Kidney (tissue), 14 donors: Measurements from ENCODE around the gene CLDN8. TPM values are rescaled to one million over a fixed set of nuclear protein-coding genes. Genes with fewer than 3 reads are reported as not detected.

Source experiments
- DNase-seq, 5 donors: peaks; one replicate each; pipeline ENCODE4 v3.0.0-alpha.2; 2013 to 2020
- FAIRE-seq: peaks from 2 replicates; lab custom pipeline; 2012; peaks lifted over from hg19 to GRCh38; lab: Jason Lieb, UNC
- H3K27ac ChIP-seq, 2 donors: one replicate each; pipeline ENCODE4 v1.7.0; 2013; ENCODE audit warnings: low read depth in 2 of 2, low read length in 2 of 2, inconsistent platforms in 1 of 2
- H3K27me3 ChIP-seq: one replicate; pipeline ENCODE4 v1.7.1; 2013; ENCODE audit warnings: low read length, inconsistent platforms; ENCODE audit not compliant: control insufficient read depth, insufficient read depth
- H3K36me3 ChIP-seq, 3 donors: one replicate each; pipeline versions ENCODE4 v1.7.0 to v1.7.1; 2013; ENCODE audit warnings: low read length in 3 of 3, control low read depth in 1 of 3, inconsistent platforms in 1 of 3; ENCODE audit not compliant: insufficient read depth in 3 of 3, control insufficient read depth in 2 of 3
- H3K4me1 ChIP-seq, 3 donors: one replicate each; pipeline versions ENCODE4 v1.7.0 to v1.7.1; 2013; ENCODE audit warnings: low read length in 3 of 3, inconsistent platforms in 1 of 3, low read depth in 1 of 3; ENCODE audit not compliant: control insufficient read depth in 2 of 3, insufficient read depth in 2 of 3
- H3K4me3 ChIP-seq, 3 donors: one replicate each; pipeline versions ENCODE4 v1.7.0 to v1.8.1; 2013; ENCODE audit warnings: low read length in 3 of 3, control low read depth in 1 of 3, inconsistent platforms in 1 of 3
- H3K9ac ChIP-seq, 3 donors: one replicate each; pipeline versions ENCODE4 v1.7.0 to v1.7.1; 2013; ENCODE audit warnings: low read length in 3 of 3, control low read depth in 1 of 3, inconsistent platforms in 1 of 3
- H3K9me3 ChIP-seq, 3 donors: one replicate each; pipeline versions ENCODE4 v1.7.0 to v1.7.1; 2013; ENCODE audit warnings: low read length in 3 of 3, control low read depth in 1 of 3, inconsistent platforms in 1 of 3; ENCODE audit not compliant: control insufficient read depth in 2 of 3, insufficient read depth in 1 of 3
- CTCF ChIP-seq: IDR thresholded peaks from 3 replicates; pipeline ENCODE4 v1.5.1; 2012; ENCODE audit warnings: mild to moderate bottlenecking, moderate library complexity, borderline replicate concordance; ENCODE audit not compliant: insufficient read depth; ENCODE audit errors: extremely low read depth
- intact Hi-C: fragments of 100-400 bp; cut with DNase I; formaldehyde crosslinking; loops from one replicate; pipeline ENCODE4 v1.11.1; 2022
- polyA plus RNA-seq: library from polyadenylated mRNA; stranded (reverse); fragments of 350-450 nt; fragmentation: Illumina TruSeq; extraction: RNeasy Lipid Tissue Mini Kit (QIAGEN cat#74804); gene quantifications from one replicate; pipeline ENCODE4 v1.2.3, GENCODE V29; 2014; ENCODE audit warnings: low read depth, low replicate concordance; ENCODE audit not compliant: insufficient read depth
- total RNA-seq: library from RNA; stranded (reverse); fragmentation: NEBNext Ultra II Directional; extraction: Animal tissue kit (Norgen Biotek cat#: 25700); gene quantifications from one replicate; pipeline ENCODE4 v1.2.1, GENCODE V29; 2021
- donor health status: control.
- donor health status: control.
- donor health status: control.
- donor health status: control.
- donor health status: control.
- donor health status: DM: yes; HTN: yes; CAD: no.
- donor health status: Normal renal cell carcinoma (clear cell type).

CLDN8 gene
- total and polyA plus RNA-seq, 2 donors from 2014 or later = 7.1 to 86.8 TPM

- H3K27ac ChIP-seq = peak overlapping the region; percentile 5 to 48
- H3K36me3 ChIP-seq = no peaks in the 10 kb centered on the region
- H3K9me3 ChIP-seq = no peaks in the 10 kb centered on the region
- no peaks in the 10 kb centered on the region for H3K27me3 ChIP-seq
- no peak for DNase-seq
- H3K4me1 ChIP-seq = no peaks in the 10 kb centered on the region
- FAIRE-seq = no peak
- no peak overlapping the region for H3K4me3 ChIP-seq
- H3K9ac ChIP-seq = no peak overlapping the region
- no peak for TF ChIP-seq CTCF
- intact Hi-C loops = no loop called here
These were observed 7.7 kb upstream of the CLDN8 start for GRCh38 chr21:30223596-30223995.

GRCh38 chr21:30222724-30223123 lies 6.8 kb upstream of the CLDN8 start:
- Histone ChIP-seq H3K4me3 (no peak overlapping the region), H3K9me3 (no peaks in the 10 kb centered on the region), H3K27ac (no peak overlapping the region), H3K27me3 (no peaks in the 10 kb centered on the region), H3K4me1 (no peaks in the 10 kb centered on the region), H3K9ac (no peak overlapping the region), H3K36me3 (no peaks in the 10 kb centered on the region)
- no peak for TF ChIP-seq CTCF
- DNase-seq (no peak), FAIRE-seq (no peak)
- intact Hi-C loops = no loop called here

GRCh38 chr21:30211071-30211470 lies 4.8 kb downstream of the CLDN8 start:
- no peak for TF ChIP-seq CTCF
- no peak for DNase-seq

GRCh38 chr21:30209601-30210000 lies 6.3 kb downstream of the CLDN8 start:
- Histone ChIP-seq H3K27me3 (no peaks in the 10 kb centered on the region), H3K9ac (peak overlapping the region in 1 of 3 donors; percentile 25), H3K36me3 (no peaks in the 10 kb centered on the region), H3K4me3 (no peak overlapping the region), H3K4me1 (no peaks in the 10 kb centered on the region), H3K9me3 (no peaks in the 10 kb centered on the region), H3K27ac (no peak overlapping the region)
- FAIRE-seq (no peak), DNase-seq (peak in 2 of 5 donors; percentile 19 to 26)
- intact Hi-C loops = no loop called here
- peak; percentile 14 for TF ChIP-seq CTCF

More at GRCh38 chr21:30211071-30211470, 4.8 kb downstream of the CLDN8 start:
- Histone ChIP-seq H3K4me3 (no peak overlapping the region), H3K27me3 (no peaks in the 10 kb centered on the region), H3K27ac (no peak overlapping the region), H3K36me3 (no peaks in the 10 kb centered on the region), H3K9me3 (no peaks in the 10 kb centered on the region), H3K9ac (no peak overlapping the region), H3K4me1 (no peaks in the 10 kb centered on the region)
- intact Hi-C loops = no loop called here
- FAIRE-seq = no peak
